GM18505 (cell line): ENCODE data around the gene DYSF.

Experiments used
- ATAC-seq: cut with Tn5 transposase; IDR thresholded peaks from one replicate; pipeline ENCODE4 v1.9.1; 2021; ENCODE audit not compliant: unreplicated experiment
- POLR2A ChIP-seq: IDR thresholded peaks from 4 replicates; pipeline ENCODE4 v1.6.1; 2011; ENCODE audit warnings: borderline replicate concordance; ENCODE audit not compliant: insufficient read depth, insufficient read length; ENCODE audit errors: extremely low read depth

DYSF gene

GRCh38 chr2:71492112-71492511 lies 38.8 kb downstream of the DYSF start:
- no peak for ATAC-seq
- no peak for TF ChIP-seq POLR2A

DNA sequence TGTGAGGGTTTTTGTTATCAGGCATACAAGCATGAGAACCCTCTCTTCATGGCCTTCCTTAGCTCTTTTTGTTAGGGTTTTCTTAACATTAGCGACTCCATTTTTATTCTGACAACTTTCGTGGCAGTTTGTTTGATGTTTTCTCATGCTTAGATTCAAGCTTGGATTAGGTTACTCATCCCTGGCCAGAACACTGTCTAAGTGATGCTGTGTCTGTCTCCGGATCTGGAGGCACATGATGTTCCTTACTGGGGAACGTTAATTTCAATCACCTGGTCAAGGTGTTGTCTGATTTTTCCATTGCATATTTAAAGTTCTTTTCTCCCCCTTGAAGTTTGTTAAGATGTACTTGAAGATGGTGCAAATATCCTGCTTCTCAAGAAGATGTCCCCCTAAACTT lies 40.7 kb downstream of the DYSF start:
- TF ChIP-seq POLR2A, result no peak

GRCh38 chr2:71494523-71495155 lies 41.3 kb downstream of the DYSF start:
- ATAC-seq, result no peak
- TF ChIP-seq POLR2A, result no peak

More for the DNA sequence above, 40.7 kb downstream of the DYSF start:
- ATAC-seq, result no peak

DNA sequence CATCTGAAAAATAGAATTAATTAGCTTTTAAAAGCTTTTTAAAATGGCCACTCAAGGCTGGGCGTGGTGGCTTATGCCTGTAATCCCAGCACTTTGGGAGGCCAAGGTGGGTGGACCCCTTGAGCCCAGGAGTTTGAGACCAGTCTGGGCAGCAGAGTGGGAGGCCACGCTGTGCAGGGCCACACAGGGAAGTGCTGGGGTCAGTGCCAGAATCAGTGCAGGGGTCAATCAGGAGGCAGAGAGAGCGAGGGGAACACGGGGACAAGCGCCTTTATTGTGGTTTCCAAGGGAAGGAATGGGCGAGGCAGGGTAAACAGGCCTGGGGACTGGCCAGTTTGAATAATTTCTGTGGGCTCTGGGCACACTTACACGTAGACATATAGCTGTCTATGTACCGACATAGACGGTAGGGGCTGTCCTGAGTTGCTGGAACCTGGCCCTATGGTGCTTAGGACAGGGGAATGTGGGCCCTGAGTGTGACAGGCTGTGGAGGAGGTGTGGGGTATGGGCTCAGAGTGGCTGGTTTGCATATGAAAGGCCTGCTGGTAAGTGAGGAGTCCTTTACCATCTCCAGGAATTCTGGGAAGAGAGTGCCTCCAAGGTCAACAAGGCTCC lies 42.9 kb downstream of the DYSF start:
- no peak for TF ChIP-seq POLR2A
- ATAC-seq, result no peak

GRCh38 chr2:71498261-71498701 lies 44.9 kb downstream of the DYSF start:
- no peak for ATAC-seq
- TF ChIP-seq POLR2A, result no peak

GRCh38 chr2:71499691-71500090 lies 46.3 kb downstream of the DYSF start:
- no peak for ATAC-seq
- no peak for TF ChIP-seq POLR2A

DNA sequence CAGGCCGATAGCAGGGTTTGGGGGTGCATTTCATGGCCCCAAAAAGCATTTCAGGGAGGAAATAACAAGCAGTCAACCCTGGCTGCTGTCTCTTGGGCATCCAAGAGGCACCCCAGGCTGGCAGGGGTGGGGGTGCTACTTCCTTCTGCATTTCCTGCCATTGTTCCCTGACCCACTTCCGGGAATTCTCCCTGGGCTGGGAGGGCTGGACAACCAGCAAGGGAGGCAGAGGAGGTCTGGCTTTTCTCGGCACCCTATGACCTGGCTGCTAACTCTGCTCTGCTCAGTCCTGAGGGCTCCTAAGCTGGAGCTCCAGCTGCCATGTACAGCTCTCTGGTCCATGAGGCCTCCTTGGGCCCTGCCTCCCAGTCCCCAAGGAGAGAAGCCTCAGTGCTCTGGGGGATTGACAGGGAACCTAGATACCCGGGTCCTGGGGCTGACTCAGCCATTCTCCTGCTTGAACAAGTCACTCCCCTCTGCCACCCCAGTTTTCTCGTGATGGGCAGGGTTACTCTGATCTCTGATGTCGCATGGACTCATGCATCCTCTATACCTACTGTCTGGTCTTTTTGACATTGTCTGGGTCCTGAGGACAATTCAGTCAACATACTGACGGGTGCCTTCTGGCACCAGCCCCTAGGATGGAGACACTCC lies 47.2 kb downstream of the DYSF start:
- no peak for TF ChIP-seq POLR2A
- ATAC-seq, result no peak

DNA sequence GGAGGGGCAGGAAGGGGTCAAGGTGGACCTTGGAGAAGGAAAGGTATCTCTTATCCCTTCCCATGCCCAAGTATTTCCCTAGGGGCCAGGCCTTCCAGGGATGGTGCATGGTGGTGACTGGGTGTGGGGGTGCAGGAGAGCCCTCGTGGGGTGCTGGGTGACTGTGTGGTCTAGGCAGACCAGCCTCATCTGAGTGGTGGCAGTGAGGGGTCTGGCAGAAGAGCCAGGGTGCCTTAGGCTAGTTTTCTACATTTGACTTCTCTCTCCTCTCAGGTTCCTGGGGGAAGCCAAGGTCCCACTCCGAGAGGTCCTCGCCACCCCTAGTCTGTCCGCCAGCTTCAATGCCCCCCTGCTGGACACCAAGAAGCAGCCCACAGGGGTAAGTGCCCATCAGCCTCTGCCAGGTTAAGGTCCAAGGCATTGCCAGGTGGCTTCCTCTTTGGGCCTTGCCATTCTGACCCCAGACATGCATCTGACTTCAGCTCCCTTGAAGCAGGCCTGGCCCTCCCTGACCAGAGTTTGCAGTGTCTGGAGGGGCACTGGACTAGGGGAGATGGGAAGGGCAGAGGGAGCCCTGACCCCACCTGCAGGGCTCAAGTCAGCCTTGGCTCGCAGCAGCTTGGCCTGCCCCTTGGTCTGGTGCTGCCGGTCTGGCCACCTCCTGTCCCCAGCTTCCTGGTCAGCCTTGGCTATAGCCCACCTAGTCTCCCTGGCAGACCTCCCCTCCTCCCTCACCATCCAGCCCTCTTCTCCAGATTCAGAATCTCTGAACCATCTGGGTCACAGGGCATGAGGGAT lies 49.8 kb downstream of the DYSF start:
- TF ChIP-seq POLR2A, result no peak
- no peak for ATAC-seq

DNA sequence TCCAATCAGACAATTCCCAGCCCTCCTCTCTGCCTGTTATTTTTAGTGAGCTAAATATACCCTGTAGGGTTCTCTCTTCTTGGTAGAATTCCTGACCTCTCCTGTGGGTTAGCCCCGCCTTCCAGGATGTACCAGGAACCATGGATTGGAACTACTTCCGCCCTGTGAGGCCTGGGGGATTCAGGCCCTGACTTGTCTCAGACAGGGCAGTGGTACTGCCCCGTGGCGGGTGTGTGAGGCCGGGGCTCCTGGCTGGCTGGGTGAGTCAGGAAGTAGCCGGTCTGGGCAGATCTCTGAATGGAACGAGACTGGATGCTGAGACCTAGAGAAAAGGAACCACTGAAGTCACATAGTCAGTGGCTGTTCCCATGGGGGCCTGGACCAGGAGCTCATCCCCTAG lies 50.5 kb downstream of the DYSF start:
- ATAC-seq, result no peak

DNA sequence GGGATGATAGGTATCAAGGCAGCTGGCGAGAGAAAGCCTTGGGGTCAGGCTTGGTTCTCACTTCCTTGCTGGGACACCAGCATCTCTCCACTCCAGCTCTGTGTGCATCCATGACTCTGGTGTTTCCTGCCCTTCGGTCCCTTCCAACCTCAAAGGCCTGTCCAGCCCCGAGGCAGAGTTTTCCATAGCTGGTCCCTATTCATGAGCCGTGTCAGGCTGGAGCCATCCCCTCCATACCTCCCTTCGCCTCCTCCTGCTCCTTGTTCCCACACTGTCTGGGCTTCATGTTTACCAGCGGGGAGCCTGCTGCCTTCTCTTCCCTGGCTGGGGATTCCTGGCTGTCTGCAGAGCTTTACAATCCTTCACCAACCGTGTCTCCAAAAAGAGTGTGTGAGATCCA lies 51.2 kb downstream of the DYSF start:
- no peak for TF ChIP-seq POLR2A
- ATAC-seq, result no peak

More for the DNA sequence above, 50.5 kb downstream of the DYSF start:
- TF ChIP-seq POLR2A, result no peak

DNA sequence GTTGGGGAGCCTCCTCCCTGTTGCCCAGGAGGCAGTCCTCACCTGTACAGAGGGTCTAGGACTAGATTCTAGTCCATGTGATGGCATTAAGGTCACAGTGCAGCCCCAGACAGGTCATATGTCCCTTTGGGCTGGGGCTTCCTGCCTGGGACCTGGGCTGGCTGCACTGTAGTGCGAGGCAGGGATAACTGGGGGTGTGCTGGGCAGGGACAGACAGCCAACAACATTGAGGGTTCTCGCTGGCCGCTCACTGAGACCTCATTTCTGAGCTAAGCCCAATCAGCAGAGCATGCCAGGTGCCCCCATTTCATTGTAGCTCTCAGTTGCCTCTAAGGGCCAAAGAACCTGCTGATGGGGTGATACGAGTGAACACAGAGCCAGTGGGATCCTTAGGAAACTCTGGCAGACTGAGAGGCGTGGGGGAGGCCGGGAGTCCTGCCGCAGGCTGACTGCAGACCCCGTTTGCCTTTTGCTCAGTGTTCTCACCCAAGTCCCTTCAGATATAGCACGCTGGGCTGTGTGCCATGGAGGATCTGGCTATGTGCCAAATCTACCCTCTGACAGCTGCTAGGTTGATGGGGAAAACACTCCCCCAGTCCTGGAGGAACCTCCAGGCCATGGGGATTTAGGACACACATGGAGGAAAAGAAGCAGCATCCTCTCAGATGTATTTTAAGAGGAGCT lies 51.9 kb downstream of the DYSF start:
- no peak for TF ChIP-seq POLR2A
- no peak for ATAC-seq

DNA sequence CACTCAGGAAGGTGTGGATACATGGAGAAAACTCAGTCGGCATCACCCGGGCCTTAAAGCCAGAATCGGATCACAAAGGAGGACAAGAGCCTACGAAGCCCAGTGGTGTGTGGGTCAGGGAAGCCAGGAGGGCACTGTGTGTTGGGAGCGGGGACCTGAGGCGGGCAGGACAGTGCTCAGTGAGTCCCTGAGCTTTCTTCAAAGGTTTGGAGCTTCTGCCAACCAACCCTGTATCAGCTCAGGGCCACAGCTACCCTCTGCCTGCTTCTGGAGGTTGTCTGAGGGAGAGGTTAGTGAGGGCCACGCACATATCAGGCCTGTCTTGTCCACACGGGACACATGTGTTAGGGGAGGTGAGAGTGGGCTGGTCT lies 52.4 kb downstream of the DYSF start:
- ATAC-seq, result no peak

More for the DNA sequence above, 52.4 kb downstream of the DYSF start:
- TF ChIP-seq POLR2A, result no peak
